Measurements from ENCODE around the gene CLEC18A. TPM values are rescaled to one million over a fixed set of nuclear protein-coding genes. Genes with fewer than 3 reads are reported as not detected.

Gene CLEC18A
- total RNA-seq, 1 experiment from 2014 or later: 3.6 TPM

- H3K27me3 Mint-ChIP-seq (ENCODE audit: unreplicated experiment): no peaks in the 10 kb centered on the region
- CTCF ChIA-PET: no interaction called here
- no TSS peak for BruUV-seq (replicated peaks)
- peaks cover 4% of the 10 kb centered on the region for H3K36me3 Mint-ChIP-seq (ENCODE audit: insufficient read depth, unreplicated experiment)
- no peaks in the 10 kb centered on the region for H3K9me3 Mint-ChIP-seq (ENCODE audit: low read depth, unreplicated experiment)
- no peak for TF ChIP-seq CTCF (IDR thresholded peaks at IDR 0.05; ENCODE audit: unreplicated experiment)
- H3K4me1 Mint-ChIP-seq (ENCODE audit: low read depth, unreplicated experiment): no peaks in the 10 kb centered on the region
- H3K4me3 Mint-ChIP-seq (ENCODE audit: low read depth, unreplicated experiment): no peak overlapping the region
- DNase-seq: no peak
- no peak overlapping the region for H3K27ac Mint-ChIP-seq (ENCODE audit: unreplicated experiment)
- intact Hi-C loops (cut with micrococcal nuclease; ENCODE audit: unreplicated experiment): no loop called here
These were observed 30.0 kb upstream of the CLEC18A start for GRCh38 chr16:69921127-69921526.

- no peaks in the 10 kb centered on the region for H3K9me3 Mint-ChIP-seq (ENCODE audit: low read depth, unreplicated experiment)
- BruUV-seq (replicated peaks): no TSS peak
- CTCF ChIA-PET: no interaction called here
- peaks cover 4% of the 10 kb centered on the region for H3K36me3 Mint-ChIP-seq (ENCODE audit: insufficient read depth, unreplicated experiment)
- no peak overlapping the region for H3K4me3 Mint-ChIP-seq (ENCODE audit: low read depth, unreplicated experiment)
- DNase-seq: no peak
- no peaks in the 10 kb centered on the region for H3K4me1 Mint-ChIP-seq (ENCODE audit: low read depth, unreplicated experiment)
- no peaks in the 10 kb centered on the region for H3K27me3 Mint-ChIP-seq (ENCODE audit: unreplicated experiment)
- no peak overlapping the region for H3K27ac Mint-ChIP-seq (ENCODE audit: unreplicated experiment)
- intact Hi-C loops (cut with micrococcal nuclease; ENCODE audit: unreplicated experiment): no loop called here
- TF ChIP-seq CTCF (IDR thresholded peaks at IDR 0.05; ENCODE audit: unreplicated experiment): no peak
These were observed 28.9 kb upstream of the CLEC18A start for GRCh38 chr16:69922200-69922599.

GRCh38 chr16:69924041-69924775 is 26.9 kb upstream of the CLEC18A start:
- intact Hi-C loops (cut with micrococcal nuclease; ENCODE audit: unreplicated experiment): no loop called here
- no peak for TF ChIP-seq CTCF (IDR thresholded peaks at IDR 0.05; ENCODE audit: unreplicated experiment)
- no TSS peak for BruUV-seq (replicated peaks)
- CTCF ChIA-PET: no interaction called here
- no peak for DNase-seq
- Mint-ChIP-seq H3K27me3 (ENCODE audit: unreplicated experiment) (no peaks in the 10 kb centered on the region), H3K9me3 (ENCODE audit: low read depth, unreplicated experiment) (no peaks in the 10 kb centered on the region), H3K36me3 (ENCODE audit: insufficient read depth, unreplicated experiment) (peaks cover 4% of the 10 kb centered on the region), H3K4me3 (ENCODE audit: low read depth, unreplicated experiment) (no peak overlapping the region), H3K27ac (ENCODE audit: unreplicated experiment) (no peak overlapping the region), H3K4me1 (ENCODE audit: low read depth, unreplicated experiment) (no peaks in the 10 kb centered on the region)

GRCh38 chr16:69924777-69925191 is 26.4 kb upstream of the CLEC18A start:
- no peak for DNase-seq
- Mint-ChIP-seq H3K27me3 (ENCODE audit: unreplicated experiment) (no peaks in the 10 kb centered on the region), H3K27ac (ENCODE audit: unreplicated experiment) (no peak overlapping the region), H3K9me3 (ENCODE audit: low read depth, unreplicated experiment) (no peaks in the 10 kb centered on the region), H3K4me3 (ENCODE audit: low read depth, unreplicated experiment) (no peak overlapping the region), H3K4me1 (ENCODE audit: low read depth, unreplicated experiment) (no peaks in the 10 kb centered on the region), H3K36me3 (ENCODE audit: insufficient read depth, unreplicated experiment) (peaks cover 5% of the 10 kb centered on the region)
- intact Hi-C loops (cut with micrococcal nuclease; ENCODE audit: unreplicated experiment): no loop called here
- CTCF ChIA-PET: no interaction called here
- no peak for TF ChIP-seq CTCF (IDR thresholded peaks at IDR 0.05; ENCODE audit: unreplicated experiment)
- no TSS peak for BruUV-seq (replicated peaks)

All from Calu3 (cell line).